ENCODE data around the gene ZBTB44.
"Not testable (repeated sequence)": the region's sequence is repeated elsewhere in the genome, so short reads cannot be mapped to it uniquely, and the experiment has no call there.

Gene ZBTB44

DNA sequence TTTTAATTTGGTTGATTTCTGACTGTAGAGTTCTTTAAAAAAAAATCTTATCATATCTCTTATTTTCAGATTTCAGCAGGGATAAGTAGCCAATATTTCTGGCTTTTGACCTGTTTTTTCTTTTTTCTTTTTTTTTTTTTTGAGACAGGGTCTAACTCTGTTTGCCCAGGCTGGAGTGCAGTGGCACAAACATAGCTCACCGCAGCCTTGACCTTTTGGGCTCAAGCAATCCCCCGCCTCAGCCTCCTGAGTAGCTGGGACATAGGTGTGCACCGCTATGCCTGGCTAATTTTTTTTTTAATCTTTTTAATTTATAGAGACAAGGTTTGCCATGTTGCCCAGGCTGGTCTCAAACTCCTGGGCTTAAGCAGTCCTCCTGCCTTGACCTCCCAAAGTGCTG is 23.9 kb upstream of the ZBTB44 start:
- TF ChIP-seq, protein P1, sequence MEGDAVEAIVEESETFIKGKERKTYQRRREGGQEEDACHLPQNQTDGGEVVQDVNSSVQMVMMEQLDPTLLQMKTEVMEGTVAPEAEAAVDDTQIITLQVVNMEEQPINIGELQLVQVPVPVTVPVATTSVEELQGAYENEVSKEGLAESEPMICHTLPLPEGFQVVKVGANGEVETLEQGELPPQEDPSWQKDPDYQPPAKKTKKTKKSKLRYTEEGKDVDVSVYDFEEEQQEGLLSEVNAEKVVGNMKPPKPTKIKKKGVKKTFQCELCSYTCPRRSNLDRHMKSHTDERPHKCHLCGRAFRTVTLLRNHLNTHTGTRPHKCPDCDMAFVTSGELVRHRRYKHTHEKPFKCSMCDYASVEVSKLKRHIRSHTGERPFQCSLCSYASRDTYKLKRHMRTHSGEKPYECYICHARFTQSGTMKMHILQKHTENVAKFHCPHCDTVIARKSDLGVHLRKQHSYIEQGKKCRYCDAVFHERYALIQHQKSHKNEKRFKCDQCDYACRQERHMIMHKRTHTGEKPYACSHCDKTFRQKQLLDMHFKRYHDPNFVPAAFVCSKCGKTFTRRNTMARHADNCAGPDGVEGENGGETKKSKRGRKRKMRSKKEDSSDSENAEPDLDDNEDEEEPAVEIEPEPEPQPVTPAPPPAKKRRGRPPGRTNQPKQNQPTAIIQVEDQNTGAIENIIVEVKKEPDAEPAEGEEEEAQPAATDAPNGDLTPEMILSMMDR (conservative IDR thresholded peaks at IDR 0.05; ENCODE audit: low read depth, low read length), result no peak
- no peak overlapping the region for H3K4me3 ChIP-seq (ENCODE audit: low read length)
- no peak for DNase-seq (ENCODE audit: low read depth)

DNA sequence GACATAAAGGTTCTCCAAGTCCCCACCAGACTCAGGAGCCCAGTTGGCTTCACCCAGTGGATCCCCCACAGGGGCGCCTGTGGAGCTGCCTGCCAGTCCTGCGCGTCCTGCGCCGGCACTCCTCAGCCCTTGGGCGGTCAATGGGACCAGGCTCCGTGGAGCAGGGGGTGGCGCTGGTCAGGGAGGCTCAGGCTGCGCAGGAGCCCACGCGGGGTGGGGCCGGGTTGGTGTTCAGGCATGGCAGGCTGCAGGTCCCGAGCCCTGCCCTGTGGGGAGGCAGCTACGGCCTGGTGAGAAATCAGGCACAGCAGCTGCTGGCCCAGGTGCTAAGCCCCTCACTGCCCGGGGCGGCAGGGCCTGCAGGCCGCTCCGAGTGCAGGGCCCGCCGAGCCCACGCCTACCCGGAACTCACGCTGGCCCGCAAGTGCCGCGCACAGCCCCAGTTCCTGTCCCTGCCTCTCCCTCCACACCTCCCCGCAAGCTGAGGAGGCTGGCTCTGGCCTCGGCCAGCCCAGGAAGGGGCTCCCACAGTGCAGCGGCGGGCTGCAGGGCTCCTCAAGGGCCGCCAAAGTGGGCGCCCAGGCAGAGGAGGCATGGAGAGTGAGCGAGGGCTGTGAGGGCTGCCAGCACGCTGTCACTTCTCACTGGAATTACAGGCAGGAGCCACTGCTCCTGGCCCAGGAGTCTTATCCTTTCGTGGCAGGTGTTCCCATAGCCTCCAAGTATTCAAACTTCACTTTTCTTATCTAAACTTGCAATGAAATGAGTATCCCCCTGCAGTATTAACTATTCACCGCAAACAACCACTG is 22.8 kb upstream of the ZBTB44 start:
- DNase-seq (ENCODE audit: low read depth), result no peak
- TF ChIP-seq, protein P1 (conservative IDR thresholded peaks at IDR 0.05; ENCODE audit: low read depth, low read length), result no peak
- no peak overlapping the region for H3K4me3 ChIP-seq (ENCODE audit: low read length)

DNA sequence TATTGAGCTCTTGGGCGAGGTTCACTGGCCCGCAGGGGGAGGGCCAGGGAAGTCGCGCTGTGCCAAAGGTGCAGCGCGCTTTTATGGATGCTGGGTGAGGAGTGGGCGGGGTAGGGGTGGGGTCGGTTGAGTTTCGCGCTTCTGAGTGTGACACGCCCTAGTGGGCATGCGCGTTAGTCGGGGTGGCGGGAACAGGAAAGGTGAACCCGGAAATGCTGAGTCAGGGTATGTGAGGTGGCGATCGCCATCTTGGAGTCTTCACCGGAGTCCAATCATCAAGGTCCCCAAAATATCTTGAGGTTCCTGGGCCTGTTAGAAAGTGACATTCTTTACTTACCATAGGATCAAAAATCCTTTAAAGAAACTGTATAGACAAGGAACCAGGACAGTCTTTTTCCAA is 16.7 kb upstream of the ZBTB44 start:
- not testable (repeated sequence) for DNase-seq (ENCODE audit: low read depth)

DNA sequence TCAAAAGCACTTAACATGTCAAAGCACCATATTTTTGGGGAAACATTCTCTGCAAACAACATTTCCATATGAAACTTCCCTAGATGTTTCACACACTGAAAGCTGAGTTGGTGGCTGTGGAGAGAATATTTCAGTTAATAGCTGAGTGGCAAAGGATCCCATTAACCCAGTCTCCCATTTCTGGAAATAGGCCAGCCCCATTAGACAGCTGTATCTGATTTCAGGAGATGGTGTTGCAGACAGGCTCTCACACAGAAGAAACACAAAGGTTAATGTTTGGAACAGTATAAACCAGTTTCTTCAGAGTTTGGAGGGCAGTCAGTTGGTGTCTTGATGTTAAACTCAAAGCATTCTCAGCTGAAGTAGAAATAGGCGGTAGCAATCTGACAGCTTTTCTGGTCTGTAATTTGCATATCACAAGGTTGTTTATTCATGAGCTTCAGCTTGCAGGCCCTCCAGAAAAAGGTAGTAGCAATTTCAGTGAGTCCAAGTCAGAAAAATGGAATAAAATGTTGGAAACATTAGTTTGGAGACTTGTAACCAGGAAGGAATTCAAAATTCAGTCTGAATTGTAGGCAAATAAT is 15.5 kb upstream of the ZBTB44 start:
- no peak for DNase-seq (ENCODE audit: low read depth)
- no peak overlapping the region for H3K4me3 ChIP-seq (ENCODE audit: low read length)
- TF ChIP-seq, protein P1 (conservative IDR thresholded peaks at IDR 0.05; ENCODE audit: low read depth, low read length), result no peak

More for the DNA sequence above, 16.7 kb upstream of the ZBTB44 start:
- not testable (repeated sequence) for H3K4me3 ChIP-seq (ENCODE audit: low read length)

DNA sequence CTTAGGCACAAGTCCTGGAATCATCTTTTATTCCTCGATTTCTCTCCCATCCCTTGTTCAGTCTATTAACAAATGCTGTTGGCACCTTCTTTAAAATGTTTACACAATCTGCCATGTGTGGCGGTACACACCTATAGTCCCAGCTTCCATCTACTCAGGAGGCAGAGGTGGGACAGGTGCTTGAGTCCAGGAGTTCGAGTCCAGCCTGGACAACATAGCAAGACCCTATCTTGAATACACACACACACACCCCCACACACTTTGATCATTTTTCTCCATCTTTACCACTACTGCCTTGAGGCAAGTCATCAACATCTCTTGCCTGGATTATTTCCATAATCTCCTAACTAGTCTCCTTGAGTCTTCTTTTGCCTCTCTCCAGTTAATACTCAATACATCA is 13.7 kb upstream of the ZBTB44 start:
- no peak for DNase-seq (ENCODE audit: low read depth)
- TF ChIP-seq, protein P1 (conservative IDR thresholded peaks at IDR 0.05; ENCODE audit: low read depth, low read length), result no peak
- H3K4me3 ChIP-seq (ENCODE audit: low read length), result no peak overlapping the region

DNA sequence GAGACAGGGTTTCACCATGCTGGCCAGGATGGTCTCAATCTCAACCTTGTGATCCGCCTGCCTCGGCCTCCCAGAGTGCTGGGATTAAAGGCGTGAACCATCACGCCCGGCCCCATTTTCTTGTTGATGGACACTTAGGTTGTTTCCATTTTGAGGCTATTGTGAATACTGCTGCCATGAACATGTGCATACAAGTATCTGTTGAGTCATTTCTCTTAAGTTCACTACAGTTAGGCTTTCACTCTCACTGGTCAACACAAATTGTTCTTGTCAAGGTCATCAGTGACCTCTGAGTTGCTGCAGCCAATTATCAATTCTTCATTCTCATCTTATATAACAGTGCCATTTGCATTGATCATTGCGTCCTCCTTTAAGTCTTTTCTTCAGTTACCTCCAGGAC is 13.0 kb upstream of the ZBTB44 start:
- TF ChIP-seq, protein P1 (conservative IDR thresholded peaks at IDR 0.05; ENCODE audit: low read depth, low read length), result no peak
- no peak overlapping the region for H3K4me3 ChIP-seq (ENCODE audit: low read length)
- DNase-seq (ENCODE audit: low read depth), result no peak

DNA sequence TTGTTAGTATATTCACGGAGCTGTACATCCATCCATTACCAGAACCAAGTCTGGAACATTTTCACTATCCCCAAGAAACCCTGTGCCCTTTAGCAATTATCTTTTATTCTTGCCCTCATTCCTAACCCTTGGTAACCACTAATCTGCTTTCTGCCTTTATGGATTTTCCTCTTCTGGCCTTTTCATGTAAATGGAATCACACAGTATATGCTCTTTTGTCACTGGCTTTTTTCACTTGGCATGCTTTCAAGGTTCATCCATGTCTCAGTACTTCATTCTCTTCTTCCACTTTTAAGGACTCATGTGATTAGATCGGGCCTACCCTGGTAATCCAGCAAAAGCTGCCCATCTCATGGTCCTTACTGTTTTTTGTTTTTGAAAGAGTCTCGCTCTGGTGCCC is 11.0 kb upstream of the ZBTB44 start:
- no peak overlapping the region for H3K4me3 ChIP-seq (ENCODE audit: low read length)
- TF ChIP-seq, protein P1 (conservative IDR thresholded peaks at IDR 0.05; ENCODE audit: low read depth, low read length), result no peak
- no peak for DNase-seq (ENCODE audit: low read depth)
